ENCODE results near the gene TRAPPC2L. TPM values are rescaled to one million over a fixed set of nuclear protein-coding genes. Genes with fewer than 3 reads are reported as not detected.
A peak's percentile ranks its signal among the peaks of the same experiment; 100 is the strongest.

Gene TRAPPC2L
- total RNA-seq (2021; ENCODE audit: unreplicated experiment): 94.1 TPM
- 141 and 162 TPM in 2 replicates for polyA plus RNA-seq (2012)
- Bru-seq, nascent RNA: percentile 65 among the genes with signal in this experiment
- BruChase-seq, experiment 1, labeled RNA remaining after a 6-hour chase: percentile 72 among the genes with signal in this experiment
- percentile 76 among the genes with signal in this experiment for BruChase-seq, experiment 2, labeled RNA remaining after a 2-hour chase
- long read RNA-seq, transcript TRAPPC2L-209 (5 exons, 1,084 nt): minor isoform, 10 of 118 reads
- long read RNA-seq, transcript TRAPPC2L-201 (5 exons, 2,215 nt): major isoform, 23 of 118 reads
- long read RNA-seq, partial matches to known transcripts: 8 of 118 reads
- long read RNA-seq, other reads (novel, unspliced or antisense): 74 of 118 reads

GRCh38 chr16:88856828-88857727 lies at the start of gene TRAPPC2L, which contains the start of gene GALNS:
TSS of gene TRAPPC2L (plus strand) at chr16:88857127. CDS start at chr16:88857151, 24 bp downstream.
TSS of gene GALNS (minus strand) at chr16:88856947. CDS start at chr16:88856877, 70 bp downstream.
- intact Hi-C loops (cut with micrococcal nuclease): loop anchor here (1.0 to 2.0 kb wide), 3 partner anchors 41 to 360 kb away; partner anchors contain the start of gene ZNF778
- H3K27me3 ChIP-seq (ENCODE audit: insufficient read depth, low read length): no peaks in the 10 kb centered on the region
- peaks cover 25 to 27% of the 10 kb centered on the region in 2 experiments; a peak in 3 of 4 replicates for H3K36me3 ChIP-seq (ENCODE audit: control insufficient read depth in 1 of 2, insufficient read depth in 2 of 2, low read length in 2 of 2)
- no peaks in the 10 kb centered on the region for H3K9me3 ChIP-seq (ENCODE audit: control insufficient read depth in 1 of 2, insufficient read depth in 1 of 2, low read depth in 1 of 2, low read length in 2 of 2)
- H3K4me3 ChIP-seq (replicated peaks in 1 of 2; ENCODE audit: low read depth in 1 of 2, low read length in 2 of 2): peak within 1 kb of the TSS; percentile 89 to 100
- CTCF ChIA-PET: interaction anchor here (0.8 to 2.1 kb wide), 10 partner anchors 8 to 360 kb away, joined by 3 to 11 read pairs (median 5); partner anchors contain the start of genes APRT, CDH15 and ZNF778
- peak within 1 kb of the TSS; percentile 92 for H3K9ac ChIP-seq (ENCODE audit: low read length)
- H3K4me1 ChIP-seq (ENCODE audit: control insufficient read depth in 1 of 2, insufficient read depth in 2 of 2, low read length in 2 of 2): peaks cover 19 to 26% of the 10 kb centered on the region in 2 experiments
- ATAC-seq (peak; percentile 87), DNase-seq (ENCODE audit: low read depth, low spot score) (peak; percentile 90)
- H3K4me2 ChIP-seq (ENCODE audit: low read length): peak within 1 kb of the TSS; percentile 93
- H2AFZ ChIP-seq (ENCODE audit: low read depth, low read length, poor library complexity, severe bottlenecking): no peak within 1 kb of the TSS
- H4K20me1 ChIP-seq (ENCODE audit: insufficient read depth): no peaks in the 10 kb centered on the region
- POLR2A ChIA-PET: interaction anchor here (1.0 to 1.6 kb wide), 2 partner anchors 8 to 120 kb away, joined by 4 to 5 read pairs; no protein-coding TSS in a partner anchor
- peaks cover 29% of the 10 kb centered on the region for H3K79me2 ChIP-seq (ENCODE audit: insufficient read depth, low read length)
- no TSS peak for BruUV-seq (replicated peaks)
- peak within 1 kb of the TSS; percentile 82 for H3K27ac ChIP-seq (ENCODE audit: low read depth, low read length)
- H3K9me2 ChIP-seq (ENCODE audit: insufficient read depth): no peaks in the 10 kb centered on the region
- no peak for TF ChIP-seq CEBPB (IDR thresholded peaks at IDR 0.05; ENCODE audit: low read depth)
- TF ChIP-seq EZH2 (IDR thresholded peaks at IDR 0.05): no peak
- peak; percentile 89 for TF ChIP-seq POLR2A (IDR thresholded peaks at IDR 0.05; ENCODE audit: borderline replicate concordance, extremely low read depth, insufficient read depth, insufficient read length)
- TF ChIP-seq REST (IDR thresholded peaks at IDR 0.05; ENCODE audit: low read depth): no peak
- TF ChIP-seq MAX (IDR thresholded peaks at IDR 0.05): no peak
- TF ChIP-seq ELF1 (IDR thresholded peaks at IDR 0.05; ENCODE audit: borderline replicate concordance, low read depth): no peak
- no peak for TF ChIP-seq EZH2phosphoT487 (IDR thresholded peaks at IDR 0.05; ENCODE audit: borderline replicate concordance)
- TF ChIP-seq ZFX (IDR thresholded peaks at IDR 0.05): peak; percentile 43; the same call in 1 of the 2 replicates
- TF ChIP-seq JUND (IDR thresholded peaks at IDR 0.05): no peak
- no peak for TF ChIP-seq ZNF274 (IDR thresholded peaks at IDR 0.05; ENCODE audit: low read depth, low read length)
- TF ChIP-seq SIN3A (IDR thresholded peaks at IDR 0.05; ENCODE audit: low read depth): no peak
- no peak for TF ChIP-seq SP1 (IDR thresholded peaks at IDR 0.05; ENCODE audit: low read depth)
- peak; percentile 95 for TF ChIP-seq POLR2AphosphoS5 (IDR thresholded peaks at IDR 0.05; ENCODE audit: low read depth, low read length)
- no peak for TF ChIP-seq TCF7L2 (IDR thresholded peaks at IDR 0.05; ENCODE audit: borderline replicate concordance, extremely low read depth, insufficient read depth, insufficient read length)
- TF ChIP-seq YY1 (IDR thresholded peaks at IDR 0.05; ENCODE audit: extremely low read depth, insufficient replicate concordance, low read depth, low read length): peak; percentile 96
- RAD21 ChIA-PET (ENCODE audit: low non-redundant PET in 1 of 2, low total read pairs in 2 of 2, uncharacterized antibody in 2 of 2, unreplicated experiment in 2 of 2): interaction anchor here (0.6 to 1.2 kb wide), 4 partner anchors 45 to 310 kb away, joined by 3 to 8 read pairs (median 4); partner anchors contain the start of gene APRT (in 1 of the 2)

All from HCT116 (cell line).